MM.1S (cell line): ENCODE measurements around the gene MYMX.

Source experiments
- EZH2 ChIP-seq: fragments of 300-600 bp; sonication (generic); optimal IDR thresholded peaks from 2 replicates; pipeline ENCODE3; 2017; ENCODE audit warnings: low read depth, mild to moderate bottlenecking, antibody characterized with exemption, low read length, mixed read lengths
- EZH2phosphoT487 ChIP-seq: fragments of 300-600 bp; sonication (generic); IDR thresholded peaks from 2 replicates; pipeline ENCODE4 v1.6.1; 2018; ENCODE audit warnings: antibody characterized with exemption, low read length
- TF ChIP-seq, protein P1 (sequence below): fragments of 300-600 bp; sonication (generic); IDR thresholded peaks from 2 replicates; pipeline ENCODE4 v1.5.1; 2016; ENCODE audit warnings: antibody characterized with exemption, low read length, mixed read lengths

DNA sequence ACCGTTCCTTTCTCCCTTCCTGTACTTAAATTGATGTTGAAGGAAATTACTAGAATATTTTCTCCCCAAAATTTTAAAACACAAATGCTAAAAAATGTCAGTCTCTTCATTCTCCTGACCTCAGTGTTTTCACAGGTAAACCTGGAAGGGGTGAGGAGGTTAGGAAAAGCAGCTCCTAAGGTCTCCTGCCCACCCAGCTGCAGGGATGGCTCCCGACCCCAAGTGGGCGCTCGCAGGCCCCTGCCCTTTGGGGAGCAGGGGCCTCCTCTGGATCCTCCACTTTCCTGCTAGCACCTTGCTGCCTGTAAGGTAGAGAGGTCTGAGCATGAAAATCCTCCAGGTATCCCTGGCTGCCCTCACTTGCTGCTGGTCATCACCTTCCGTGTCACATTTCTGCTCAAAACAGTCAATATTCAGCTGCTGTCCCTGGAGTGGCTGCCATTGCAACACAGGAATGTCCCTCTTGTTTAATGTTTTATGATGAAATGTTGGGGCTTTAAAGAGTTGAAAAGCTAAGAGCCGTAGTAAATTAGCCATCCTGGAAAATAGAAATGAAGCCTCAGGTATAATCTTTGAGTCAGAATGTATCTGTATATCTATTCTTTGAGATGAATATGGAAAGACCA is 19.3 kb downstream of the MYMX start:
- TF ChIP-seq, protein P1, sequence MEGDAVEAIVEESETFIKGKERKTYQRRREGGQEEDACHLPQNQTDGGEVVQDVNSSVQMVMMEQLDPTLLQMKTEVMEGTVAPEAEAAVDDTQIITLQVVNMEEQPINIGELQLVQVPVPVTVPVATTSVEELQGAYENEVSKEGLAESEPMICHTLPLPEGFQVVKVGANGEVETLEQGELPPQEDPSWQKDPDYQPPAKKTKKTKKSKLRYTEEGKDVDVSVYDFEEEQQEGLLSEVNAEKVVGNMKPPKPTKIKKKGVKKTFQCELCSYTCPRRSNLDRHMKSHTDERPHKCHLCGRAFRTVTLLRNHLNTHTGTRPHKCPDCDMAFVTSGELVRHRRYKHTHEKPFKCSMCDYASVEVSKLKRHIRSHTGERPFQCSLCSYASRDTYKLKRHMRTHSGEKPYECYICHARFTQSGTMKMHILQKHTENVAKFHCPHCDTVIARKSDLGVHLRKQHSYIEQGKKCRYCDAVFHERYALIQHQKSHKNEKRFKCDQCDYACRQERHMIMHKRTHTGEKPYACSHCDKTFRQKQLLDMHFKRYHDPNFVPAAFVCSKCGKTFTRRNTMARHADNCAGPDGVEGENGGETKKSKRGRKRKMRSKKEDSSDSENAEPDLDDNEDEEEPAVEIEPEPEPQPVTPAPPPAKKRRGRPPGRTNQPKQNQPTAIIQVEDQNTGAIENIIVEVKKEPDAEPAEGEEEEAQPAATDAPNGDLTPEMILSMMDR = no peak
- TF ChIP-seq EZH2 (no peak), EZH2phosphoT487 (no peak)
